Right lobe of liver (tissue), 6 donors: Measurements from ENCODE around the gene ADNP. TPM values are rescaled to one million over a fixed set of nuclear protein-coding genes. Genes with fewer than 3 reads are reported as not detected.
"Not testable (repeated sequence)": the region's sequence is repeated elsewhere in the genome, so short reads cannot be mapped to it uniquely, and the experiment has no call there.

ENCODE experiments used
- ATAC-seq, 4 donors: fragments of 200-7000 bp; cut with Tn5 transposase; one replicate each; pipeline ENCODE4 v1.9.1; 2020; ENCODE audit warnings: mild to moderate bottlenecking in 4 of 4, moderate library complexity in 4 of 4
- DNase-seq, 3 donors: peaks; one replicate each; pipeline ENCODE4 v3.0.0-alpha.2; 2020
- H3K27ac ChIP-seq, 3 donors: fragments of 200-600 bp; one replicate each; pipeline ENCODE4 v1.8.0; 2022
- H3K27me3 ChIP-seq, 2 donors: fragments of 200-600 bp; one replicate each; pipeline ENCODE4 v1.8.0; 2022
- H3K36me3 ChIP-seq, 4 donors: fragments of 200-600 bp; sonication (generic) in 1 of 4; one replicate each; pipeline versions ENCODE4 v1.5.1 to v1.8.0; 2017 to 2022; ENCODE audit warnings: control low read depth in 1 of 4
- H3K4me1 ChIP-seq, 4 donors: fragments of 200-600 bp; sonication (generic) in 1 of 4; one replicate each; pipeline versions ENCODE4 v1.5.1 to v1.8.0; 2017 to 2022; ENCODE audit warnings: control low read depth in 1 of 4
- H3K4me3 ChIP-seq, 3 donors: fragments of 200-600 bp; one replicate each; pipeline ENCODE4 v1.8.0; 2022
- H3K9me3 ChIP-seq, 4 donors: fragments of 200-600 bp; sonication (generic) in 1 of 4; one replicate each; pipeline versions ENCODE4 v1.5.1 to v1.8.0; 2017 to 2022; ENCODE audit warnings: control low read depth in 1 of 4
- CTCF ChIP-seq, 4 donors: fragments of 200-600 bp in 3 of 4; fragments of 450-650 bp in 1 of 4; IDR thresholded peaks; one replicate each; pipeline versions ENCODE4 v1.5.1 to v1.8.0; 2016 to 2022; ENCODE audit warnings: antibody characterized with exemption in 4 of 4, mild to moderate bottlenecking in 2 of 4
- POLR2A ChIP-seq: fragments of 450-650 bp; IDR thresholded peaks from one replicate; pipeline ENCODE4 v1.6.1; 2017; ENCODE audit warnings: antibody characterized with exemption, mild to moderate bottlenecking
- WGBS: methylation state at CpG from one replicate; pipeline ENCODE4 v1.1.6; 2018; ENCODE audit warnings: low coverage, low lambda C conversion rate; ENCODE audit not compliant: insufficient coverage; ENCODE audit errors: missing lambda C conversion rate; 5-methylcytosine and 5-hydroxymethylcytosine counted together
- intact Hi-C, 2 donors: fragments of 100-400 bp; cut with DNase I; formaldehyde crosslinking; loops; one replicate each; pipeline versions ENCODE4 v1.11.2 to v1.14.1; 2022
- total RNA-seq, 6 experiments: library from RNA; depleted of rRNA in 2 of 6; stranded (reverse); fragments of >200 nt in 2 of 6; fragmentation: NEBNext Ultra II Directional in 3 of 6; extraction: Animal tissue kit (Norgen Biotek cat#: 25700) in 3 of 6; gene quantifications; one replicate each; pipeline versions ENCODE4 v1.1.0 to v1.2.4, GENCODE V29; 2016 to 2023
- donor health status: DM: no; HTN: yes; CAD: no.
- donor health status: DM: no; HTN: no; CAD: no.
- donor health status: DM: no; HTN: no; CAD: no.
- donor health status: DM: no; HTN: yes; CAD: no.
- donor health status: DM: no; HTN: yes; CAD: no.

The ADNP gene
- total RNA-seq, 6 experiments from 2014 or later, result 19.8 to 25.9 (median 23.1) TPM

- DNase-seq (no peak), ATAC-seq (peak in 1 of 4 donors; percentile 8)
- intact Hi-C loops, result no loop called here
- H3K9me3 ChIP-seq, result no peaks in the 10 kb centered on the region
- WGBS, result 93% methylated on average over 5 of the region's 11 CpGs
- no peak for TF ChIP-seq CTCF (IDR thresholded peaks at IDR 0.05)
- TF ChIP-seq POLR2A, result no peak
- H3K4me1 ChIP-seq, result no peaks in the 10 kb centered on the region
- H3K27me3 ChIP-seq, result no peaks in the 10 kb centered on the region
- no peak overlapping the region for H3K27ac ChIP-seq
- no peak overlapping the region for H3K4me3 ChIP-seq
- peaks cover 0 to under 1% (median 0%) of the 10 kb centered on the region in 4 donors for H3K36me3 ChIP-seq
These were observed 47.4 kb downstream of the ADNP start for GRCh38 chr20:50883856-50884255.

GRCh38 chr20:50881759-50882424 is 49.3 kb downstream of the ADNP start:
- H3K4me3 ChIP-seq, DNase-seq, H3K9me3 ChIP-seq, intact Hi-C loops, H3K27ac ChIP-seq, ATAC-seq, H3K27me3 ChIP-seq, H3K36me3 ChIP-seq, H3K4me1 ChIP-seq: not testable (repeated sequence)
- 100% methylated on average over 4 of the region's 5 CpGs for WGBS

GRCh38 chr20:50879649-50880550 is 51.3 kb downstream of the ADNP start:
- Histone ChIP-seq H3K36me3 (no peaks in the 10 kb centered on the region), H3K9me3 (no peaks in the 10 kb centered on the region), H3K27me3 (no peaks in the 10 kb centered on the region), H3K4me3 (no peak overlapping the region), H3K4me1 (no peaks in the 10 kb centered on the region), H3K27ac (no peak overlapping the region)
- peak in 1 of 4 donors; percentile 17 for ATAC-seq
- intact Hi-C loops, result no loop called here
- DNase-seq, result no peak
- WGBS, result 86% methylated on average over 14 of the region's 20 CpGs
- no peak for TF ChIP-seq CTCF (IDR thresholded peaks at IDR 0.05)

DNA sequence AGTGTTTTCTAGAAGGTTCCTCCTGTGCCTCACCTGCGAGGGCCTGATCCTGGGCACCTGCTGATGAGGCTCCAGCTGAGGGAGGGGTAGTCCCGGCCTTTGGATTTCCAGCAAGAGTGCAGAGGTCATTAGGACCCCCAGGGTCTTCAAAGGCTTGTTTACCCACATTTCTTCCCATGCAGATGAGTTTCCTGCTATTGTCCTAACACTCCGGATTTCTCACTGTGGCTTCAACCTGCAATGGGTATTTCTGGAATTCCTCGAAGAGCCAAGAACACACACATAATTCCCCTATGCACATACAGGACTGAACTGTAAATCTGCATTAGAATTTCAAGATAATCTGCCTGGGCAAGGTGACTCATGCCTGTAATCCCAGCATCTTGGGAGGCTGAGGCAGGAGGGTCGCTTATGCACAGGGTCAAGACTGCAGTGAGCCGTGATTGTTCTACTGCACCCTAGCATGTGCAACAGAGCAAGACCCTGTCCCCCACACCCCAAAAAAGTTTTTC is 53.9 kb downstream of the ADNP start:
- Histone ChIP-seq H3K4me3 (no peak overlapping the region), H3K4me1 (no peaks in the 10 kb centered on the region), H3K9me3 (no peaks in the 10 kb centered on the region), H3K36me3 (no peaks in the 10 kb centered on the region), H3K27ac (no peak overlapping the region), H3K27me3 (no peaks in the 10 kb centered on the region)
- no peak for TF ChIP-seq POLR2A
- no peak for TF ChIP-seq CTCF (IDR thresholded peaks at IDR 0.05)
- WGBS, result 89% methylated on average over 3 of the region's 6 CpGs
- ATAC-seq (no peak), DNase-seq (no peak)
- intact Hi-C loops, result no loop called here

DNA sequence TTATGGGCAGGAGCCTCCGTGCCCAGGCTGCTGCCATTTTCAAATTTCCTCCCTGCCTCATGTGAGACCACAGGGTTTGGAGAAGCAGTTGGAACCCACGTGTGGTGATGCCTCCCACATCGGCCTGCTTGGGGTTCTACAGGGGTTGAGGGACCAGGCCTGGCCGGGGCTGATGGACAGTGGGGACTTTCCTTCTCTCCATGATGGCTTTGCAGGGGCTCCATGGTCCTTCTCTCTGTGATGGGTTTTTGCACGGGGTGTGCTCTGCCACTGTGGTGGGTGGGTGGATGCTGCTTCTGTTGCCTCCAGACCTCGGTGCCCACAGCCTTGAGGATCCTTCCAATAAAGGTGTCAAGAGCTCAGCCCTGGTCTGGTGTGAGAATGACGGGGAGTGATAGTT is 54.4 kb downstream of the ADNP start:
- WGBS, result no CpG with 5 or more reads among the region's 7 CpGs
- no peaks in the 10 kb centered on the region for H3K36me3 ChIP-seq
- no peaks in the 10 kb centered on the region for H3K27me3 ChIP-seq
- DNase-seq (no peak), ATAC-seq (no peak)
- TF ChIP-seq POLR2A (no peak), CTCF (IDR thresholded peaks at IDR 0.05) (no peak)
- H3K27ac ChIP-seq, result no peak overlapping the region
- H3K9me3 ChIP-seq, result no peaks in the 10 kb centered on the region
- no peaks in the 10 kb centered on the region for H3K4me1 ChIP-seq
- H3K4me3 ChIP-seq, result no peak overlapping the region
- intact Hi-C loops, result no loop called here
